ENCODE measurements around the gene MAST3.

The MAST3 gene

DNA sequence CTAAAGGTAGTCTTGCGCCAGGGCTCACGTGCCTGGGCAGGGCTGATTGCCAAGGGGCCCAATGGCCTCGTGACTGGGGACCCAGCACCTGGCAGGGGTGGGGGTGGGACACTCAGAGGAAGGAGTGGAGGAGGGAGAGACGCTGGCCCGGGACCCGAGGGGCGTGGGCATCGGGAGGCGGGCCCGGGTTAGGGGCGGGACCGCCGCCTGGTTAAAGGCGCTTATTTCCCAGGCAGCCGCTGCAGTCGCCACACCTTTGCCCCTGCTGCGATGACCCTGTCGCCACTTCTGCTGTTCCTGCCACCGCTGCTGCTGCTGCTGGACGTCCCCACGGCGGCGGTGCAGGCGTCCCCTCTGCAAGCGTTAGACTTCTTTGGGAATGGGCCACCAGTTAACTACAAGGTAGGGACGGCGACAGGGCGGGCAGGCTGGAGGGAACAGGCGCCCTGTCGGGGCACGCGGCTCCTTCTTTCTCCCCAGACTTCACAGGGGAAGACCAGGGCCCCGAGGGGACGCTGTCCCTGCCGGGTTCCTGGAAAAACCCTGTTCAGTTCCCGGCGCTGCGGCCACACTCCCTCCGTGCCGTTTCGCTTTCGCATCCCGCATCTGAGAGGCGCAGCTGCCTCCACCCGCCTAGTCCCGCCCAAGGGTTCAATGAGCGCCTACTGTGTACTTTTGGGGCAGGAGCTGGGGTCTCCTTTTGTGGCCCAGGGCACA lies 76.2 kb downstream of the MAST3 start, which contains the start of gene IFI30:
Gene IFI30, plus strand, starts transcription at position 242 of the 717 bp plus-strand sequence. Its CDS starts 29 bp downstream, at position 271.
- no peak within 1 kb of the TSS for H3K27ac ChIP-seq
- TF ChIP-seq ZFX (IDR thresholded peaks at IDR 0.05) = no peak
- TF ChIP-seq, protein P1, sequence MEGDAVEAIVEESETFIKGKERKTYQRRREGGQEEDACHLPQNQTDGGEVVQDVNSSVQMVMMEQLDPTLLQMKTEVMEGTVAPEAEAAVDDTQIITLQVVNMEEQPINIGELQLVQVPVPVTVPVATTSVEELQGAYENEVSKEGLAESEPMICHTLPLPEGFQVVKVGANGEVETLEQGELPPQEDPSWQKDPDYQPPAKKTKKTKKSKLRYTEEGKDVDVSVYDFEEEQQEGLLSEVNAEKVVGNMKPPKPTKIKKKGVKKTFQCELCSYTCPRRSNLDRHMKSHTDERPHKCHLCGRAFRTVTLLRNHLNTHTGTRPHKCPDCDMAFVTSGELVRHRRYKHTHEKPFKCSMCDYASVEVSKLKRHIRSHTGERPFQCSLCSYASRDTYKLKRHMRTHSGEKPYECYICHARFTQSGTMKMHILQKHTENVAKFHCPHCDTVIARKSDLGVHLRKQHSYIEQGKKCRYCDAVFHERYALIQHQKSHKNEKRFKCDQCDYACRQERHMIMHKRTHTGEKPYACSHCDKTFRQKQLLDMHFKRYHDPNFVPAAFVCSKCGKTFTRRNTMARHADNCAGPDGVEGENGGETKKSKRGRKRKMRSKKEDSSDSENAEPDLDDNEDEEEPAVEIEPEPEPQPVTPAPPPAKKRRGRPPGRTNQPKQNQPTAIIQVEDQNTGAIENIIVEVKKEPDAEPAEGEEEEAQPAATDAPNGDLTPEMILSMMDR (conservative IDR thresholded peaks at IDR 0.05) = no peak

GRCh38 chr19:18174983-18175382 lies 77.4 kb downstream of the MAST3 start:
- TF ChIP-seq, protein P1 (conservative IDR thresholded peaks at IDR 0.05) = no peak
- TF ChIP-seq ZFX (IDR thresholded peaks at IDR 0.05) = no peak
- H3K27ac ChIP-seq = no peak overlapping the region

DNA sequence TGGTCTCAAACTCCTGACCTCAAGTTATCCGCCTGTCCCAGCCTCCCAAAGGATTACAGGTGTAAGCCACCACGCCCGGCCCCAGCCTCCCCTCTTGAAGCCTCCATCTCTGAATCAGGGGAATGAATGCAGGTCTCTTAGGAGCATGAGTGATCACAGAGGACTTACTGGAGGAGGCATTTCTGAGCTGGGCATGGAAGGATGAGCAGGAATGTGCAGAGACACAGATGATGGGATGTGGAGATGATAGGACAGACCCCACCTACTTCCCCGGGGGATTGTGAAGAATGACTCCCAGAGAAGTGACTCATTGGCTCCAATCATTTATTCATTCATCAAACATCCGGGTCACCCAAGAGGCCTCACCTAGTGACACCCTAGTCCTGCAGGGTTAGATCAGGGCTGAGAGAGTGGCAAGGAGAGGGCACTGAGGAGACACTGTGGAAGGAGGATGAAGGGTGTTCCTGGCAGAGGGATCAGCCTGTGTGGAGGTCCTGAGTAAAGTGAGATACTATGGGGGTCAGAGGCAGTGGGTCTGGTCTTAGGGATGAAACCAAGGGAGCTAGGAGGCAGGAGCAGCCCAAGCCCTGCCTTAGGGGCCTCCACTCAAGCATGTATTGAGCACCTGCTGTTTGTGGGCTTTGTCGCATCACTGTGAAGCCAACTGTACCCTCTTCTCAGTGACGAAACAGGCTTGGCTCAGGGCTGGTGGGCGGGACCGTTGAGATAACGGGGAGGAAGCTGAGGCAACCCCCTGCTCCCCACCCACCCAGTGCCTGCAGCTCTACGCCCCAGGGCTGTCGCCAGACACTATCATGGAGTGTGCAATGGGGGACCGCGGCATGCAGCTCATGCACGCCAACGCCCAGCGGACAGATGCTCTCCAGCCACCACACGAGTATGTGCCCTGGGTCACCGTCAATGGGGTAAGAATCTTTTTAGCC lies 79.1 kb downstream of the MAST3 start:
- TF ChIP-seq, protein P1 (conservative IDR thresholded peaks at IDR 0.05) = no peak
- TF ChIP-seq ZFX (IDR thresholded peaks at IDR 0.05) = no peak
- no peak overlapping the region for H3K27ac ChIP-seq

DNA sequence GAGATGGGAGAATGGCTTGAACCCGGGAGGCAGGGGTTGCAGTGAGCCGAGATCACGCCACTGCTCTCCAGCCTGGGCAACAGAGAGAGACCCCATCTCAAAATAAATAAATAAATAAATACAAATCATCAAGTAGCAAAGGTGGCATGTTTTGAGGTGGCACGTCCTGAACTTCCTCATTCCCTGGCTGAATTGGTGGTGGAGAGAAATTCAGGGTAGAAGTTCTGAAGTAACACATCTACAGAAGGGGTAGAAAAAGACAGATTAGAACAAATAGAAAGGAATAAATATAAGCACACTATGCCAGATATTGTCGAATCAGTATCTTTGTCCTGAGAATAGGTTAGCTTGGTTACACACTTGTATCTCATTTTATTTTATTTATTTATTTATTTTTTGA lies 82.4 kb downstream of the MAST3 start:
- H3K27ac ChIP-seq = no peak overlapping the region
- TF ChIP-seq, protein P1 (conservative IDR thresholded peaks at IDR 0.05) = no peak
- no peak for TF ChIP-seq ZFX (IDR thresholded peaks at IDR 0.05)

GRCh38 chr19:18183529-18183928 lies 86.0 kb downstream of the MAST3 start:
- H3K27ac ChIP-seq = peak overlapping the region; percentile 55
- TF ChIP-seq, protein P1 (conservative IDR thresholded peaks at IDR 0.05) = no peak
- no peak for TF ChIP-seq ZFX (IDR thresholded peaks at IDR 0.05)

DNA sequence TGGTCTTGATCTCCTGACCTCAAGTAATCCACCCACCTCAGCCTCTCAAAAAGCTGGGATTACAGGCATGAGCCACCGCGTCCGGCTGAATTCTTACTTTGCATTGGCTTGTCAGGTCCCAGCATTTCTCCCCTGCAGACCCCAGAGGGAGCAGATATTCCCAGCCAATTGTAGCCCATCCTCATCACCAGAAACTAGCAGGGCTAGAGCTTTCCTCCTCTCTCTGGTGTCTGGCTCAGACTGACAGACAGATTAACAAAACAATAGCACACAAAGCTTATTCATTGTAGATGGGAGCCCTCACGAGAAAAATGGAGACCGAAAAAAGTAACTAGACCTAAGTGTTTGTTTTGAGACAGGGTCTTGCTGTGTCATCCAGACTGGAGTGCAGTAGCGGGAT lies 88.0 kb downstream of the MAST3 start:
- H3K27ac ChIP-seq = no peak overlapping the region

More for the DNA sequence above, 88.0 kb downstream of the MAST3 start:
- TF ChIP-seq ZFX (IDR thresholded peaks at IDR 0.05) = no peak
- TF ChIP-seq, protein P1 (conservative IDR thresholded peaks at IDR 0.05) = no peak
